G401.6 (cell line): ENCODE data around the gene LTB.
"Not testable (repeated sequence)": the region's sequence is repeated elsewhere in the genome, so short reads cannot be mapped to it uniquely, and the experiment has no call there.

ENCODE experiments used
- FAIRE-seq: peaks from 2 replicates; lab custom pipeline; 2012; peaks lifted over from hg19 to GRCh38; lab: Jason Lieb, UNC

LTB gene

DNA sequence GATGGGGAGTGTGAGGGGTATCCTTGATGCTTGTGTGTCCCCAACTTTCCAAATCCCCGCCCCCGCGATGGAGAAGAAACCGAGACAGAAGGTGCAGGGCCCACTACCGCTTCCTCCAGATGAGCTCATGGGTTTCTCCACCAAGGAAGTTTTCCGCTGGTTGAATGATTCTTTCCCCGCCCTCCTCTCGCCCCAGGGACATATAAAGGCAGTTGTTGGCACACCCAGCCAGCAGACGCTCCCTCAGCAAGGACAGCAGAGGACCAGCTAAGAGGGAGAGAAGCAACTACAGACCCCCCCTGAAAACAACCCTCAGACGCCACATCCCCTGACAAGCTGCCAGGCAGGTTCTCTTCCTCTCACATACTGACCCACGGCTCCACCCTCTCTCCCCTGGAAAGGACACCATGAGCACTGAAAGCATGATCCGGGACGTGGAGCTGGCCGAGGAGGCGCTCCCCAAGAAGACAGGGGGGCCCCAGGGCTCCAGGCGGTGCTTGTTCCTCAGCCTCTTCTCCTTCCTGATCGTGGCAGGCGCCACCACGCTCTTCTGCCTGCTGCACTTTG lies 6.8 kb downstream of the LTB start, which contains the start of gene TNF:
TNF (plus strand) TSS at position 231 of the 567 bp plus-strand sequence; CDS start at position 408, 177 bp downstream.
- no peak for FAIRE-seq

DNA sequence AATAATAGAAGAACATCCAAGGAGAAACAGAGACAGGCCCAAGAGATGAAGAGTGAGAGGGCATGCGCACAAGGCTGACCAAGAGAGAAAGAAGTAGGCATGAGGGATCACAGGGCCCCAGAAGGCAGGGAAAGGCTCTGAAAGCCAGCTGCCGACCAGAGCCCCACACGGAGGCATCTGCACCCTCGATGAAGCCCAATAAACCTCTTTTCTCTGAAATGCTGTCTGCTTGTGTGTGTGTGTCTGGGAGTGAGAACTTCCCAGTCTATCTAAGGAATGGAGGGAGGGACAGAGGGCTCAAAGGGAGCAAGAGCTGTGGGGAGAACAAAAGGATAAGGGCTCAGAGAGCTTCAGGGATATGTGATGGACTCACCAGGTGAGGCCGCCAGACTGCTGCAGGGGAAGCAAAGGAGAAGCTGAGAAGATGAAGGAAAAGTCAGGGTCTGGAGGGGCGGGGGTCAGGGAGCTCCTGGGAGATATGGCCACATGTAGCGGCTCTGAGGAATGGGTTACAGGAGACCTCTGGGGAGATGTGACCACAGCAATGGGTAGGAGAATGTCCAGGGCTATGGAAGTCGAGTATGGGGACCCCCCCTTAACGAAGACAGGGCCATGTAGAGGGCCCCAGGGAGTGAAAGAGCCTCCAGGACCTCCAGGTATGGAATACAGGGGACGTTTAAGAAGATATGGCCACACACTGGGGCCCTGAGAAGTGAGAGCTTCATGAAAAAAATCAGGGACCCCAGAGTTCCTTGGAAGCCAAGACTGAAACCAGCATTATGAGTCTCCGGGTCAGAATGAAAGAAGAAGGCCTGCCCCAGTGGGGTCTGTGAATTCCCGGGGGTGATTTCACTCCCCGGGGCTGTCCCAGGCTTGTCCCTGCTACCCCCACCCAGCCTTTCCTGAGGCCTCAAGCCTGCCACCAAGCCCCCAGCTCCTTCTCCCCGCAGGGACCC lies 7.8 kb downstream of the LTB start:
- no peak for FAIRE-seq

DNA sequence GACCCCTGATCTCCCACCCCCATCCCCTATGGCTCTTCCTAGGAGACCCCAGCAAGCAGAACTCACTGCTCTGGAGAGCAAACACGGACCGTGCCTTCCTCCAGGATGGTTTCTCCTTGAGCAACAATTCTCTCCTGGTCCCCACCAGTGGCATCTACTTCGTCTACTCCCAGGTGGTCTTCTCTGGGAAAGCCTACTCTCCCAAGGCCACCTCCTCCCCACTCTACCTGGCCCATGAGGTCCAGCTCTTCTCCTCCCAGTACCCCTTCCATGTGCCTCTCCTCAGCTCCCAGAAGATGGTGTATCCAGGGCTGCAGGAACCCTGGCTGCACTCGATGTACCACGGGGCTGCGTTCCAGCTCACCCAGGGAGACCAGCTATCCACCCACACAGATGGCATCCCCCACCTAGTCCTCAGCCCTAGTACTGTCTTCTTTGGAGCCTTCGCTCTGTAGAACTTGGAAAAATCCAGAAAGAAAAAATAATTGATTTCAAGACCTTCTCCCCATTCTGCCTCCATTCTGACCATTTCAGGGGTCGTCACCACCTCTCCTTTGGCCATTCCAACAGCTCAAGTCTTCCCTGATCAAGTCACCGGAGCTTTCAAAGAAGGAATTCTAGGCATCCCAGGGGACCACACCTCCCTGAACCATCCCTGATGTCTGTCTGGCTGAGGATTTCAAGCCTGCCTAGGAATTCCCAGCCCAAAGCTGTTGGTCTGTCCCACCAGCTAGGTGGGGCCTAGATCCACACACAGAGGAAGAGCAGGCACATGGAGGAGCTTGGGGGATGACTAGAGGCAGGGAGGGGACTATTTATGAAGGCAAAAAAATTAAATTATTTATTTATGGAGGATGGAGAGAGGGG lies 8.8 kb downstream of the LTB start:
- FAIRE-seq: no peak

DNA sequence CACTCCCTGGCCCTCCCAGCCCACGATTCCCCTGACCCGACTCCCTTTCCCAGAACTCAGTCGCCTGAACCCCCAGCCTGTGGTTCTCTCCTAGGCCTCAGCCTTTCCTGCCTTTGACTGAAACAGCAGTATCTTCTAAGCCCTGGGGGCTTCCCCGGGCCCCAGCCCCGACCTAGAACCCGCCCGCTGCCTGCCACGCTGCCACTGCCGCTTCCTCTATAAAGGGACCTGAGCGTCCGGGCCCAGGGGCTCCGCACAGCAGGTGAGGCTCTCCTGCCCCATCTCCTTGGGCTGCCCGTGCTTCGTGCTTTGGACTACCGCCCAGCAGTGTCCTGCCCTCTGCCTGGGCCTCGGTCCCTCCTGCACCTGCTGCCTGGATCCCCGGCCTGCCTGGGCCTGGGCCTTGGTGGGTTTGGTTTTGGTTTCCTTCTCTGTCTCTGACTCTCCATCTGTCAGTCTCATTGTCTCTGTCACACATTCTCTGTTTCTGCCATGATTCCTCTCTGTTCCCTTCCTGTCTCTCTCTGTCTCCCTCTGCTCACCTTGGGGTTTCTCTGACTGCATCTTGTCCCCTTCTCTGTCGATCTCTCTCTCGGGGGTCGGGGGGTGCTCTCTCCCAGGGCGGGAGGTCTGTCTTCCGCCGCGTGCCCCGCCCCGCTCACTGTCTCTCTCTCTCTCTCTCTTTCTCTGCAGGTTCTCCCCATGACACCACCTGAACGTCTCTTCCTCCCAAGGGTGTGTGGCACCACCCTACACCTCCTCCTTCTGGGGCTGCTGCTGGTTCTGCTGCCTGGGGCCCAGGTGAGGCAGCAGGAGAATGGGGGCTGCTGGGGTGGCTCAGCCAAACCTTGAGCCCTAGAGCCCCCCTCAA lies 9.9 kb downstream of the LTB start, which contains the start of gene LTA:
LTA (plus strand) TSS at position 249 of the 871 bp plus-strand sequence; CDS start at position 703, 454 bp downstream.
- FAIRE-seq: no peak

DNA sequence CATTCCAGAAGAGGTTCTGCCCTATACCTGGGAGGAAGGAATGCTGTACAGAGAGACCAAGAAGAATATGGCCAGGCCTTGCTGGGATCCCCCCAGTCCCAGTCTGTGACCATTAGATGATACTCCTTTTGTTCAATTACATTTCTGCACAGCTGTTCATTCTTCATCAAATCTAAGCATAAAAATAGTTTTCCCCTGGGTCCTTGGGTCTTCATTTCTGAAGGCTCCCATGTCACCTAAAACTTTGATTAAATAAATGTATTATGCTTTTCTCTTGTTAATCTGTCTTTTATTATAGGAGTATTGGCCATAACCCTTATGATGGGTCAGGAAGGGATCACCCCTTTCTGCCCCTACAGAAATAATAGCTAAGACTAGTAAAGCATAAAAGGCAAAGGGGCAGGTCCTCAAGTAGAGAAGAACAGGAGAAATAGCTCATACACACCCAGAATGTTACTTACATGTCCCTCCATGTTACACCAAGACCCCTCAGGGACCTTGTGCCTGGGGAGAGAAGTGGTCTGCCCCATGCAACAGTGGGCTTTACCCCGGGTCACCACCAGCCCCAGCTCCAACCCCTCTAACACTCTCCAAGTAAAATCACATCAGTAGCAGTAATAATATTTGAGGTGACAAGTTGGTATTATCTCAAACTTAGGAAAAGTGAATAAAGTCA lies 12.2 kb downstream of the LTB start:
- FAIRE-seq: no peak

DNA sequence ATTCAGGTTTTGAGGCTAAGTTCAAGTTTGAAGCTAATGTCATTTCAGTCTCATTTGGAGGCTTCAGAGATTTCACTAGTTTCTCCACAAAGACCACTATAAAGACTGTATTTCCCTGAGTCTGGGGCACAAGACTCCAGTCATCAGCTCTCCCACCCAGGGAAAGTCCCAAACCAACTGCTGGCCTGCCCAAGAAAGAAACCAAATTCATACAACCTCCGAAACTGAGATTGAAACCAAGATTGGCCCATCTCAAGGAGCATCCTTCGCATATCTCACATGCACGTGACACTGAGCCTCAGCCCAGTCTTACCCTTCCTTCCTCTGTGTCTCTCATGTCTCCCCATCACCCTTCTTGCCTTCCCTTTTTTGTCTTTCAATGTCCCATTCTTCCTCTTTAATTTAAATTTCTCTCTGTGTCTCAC lies 13.7 kb downstream of the LTB start:
- FAIRE-seq: no peak

DNA sequence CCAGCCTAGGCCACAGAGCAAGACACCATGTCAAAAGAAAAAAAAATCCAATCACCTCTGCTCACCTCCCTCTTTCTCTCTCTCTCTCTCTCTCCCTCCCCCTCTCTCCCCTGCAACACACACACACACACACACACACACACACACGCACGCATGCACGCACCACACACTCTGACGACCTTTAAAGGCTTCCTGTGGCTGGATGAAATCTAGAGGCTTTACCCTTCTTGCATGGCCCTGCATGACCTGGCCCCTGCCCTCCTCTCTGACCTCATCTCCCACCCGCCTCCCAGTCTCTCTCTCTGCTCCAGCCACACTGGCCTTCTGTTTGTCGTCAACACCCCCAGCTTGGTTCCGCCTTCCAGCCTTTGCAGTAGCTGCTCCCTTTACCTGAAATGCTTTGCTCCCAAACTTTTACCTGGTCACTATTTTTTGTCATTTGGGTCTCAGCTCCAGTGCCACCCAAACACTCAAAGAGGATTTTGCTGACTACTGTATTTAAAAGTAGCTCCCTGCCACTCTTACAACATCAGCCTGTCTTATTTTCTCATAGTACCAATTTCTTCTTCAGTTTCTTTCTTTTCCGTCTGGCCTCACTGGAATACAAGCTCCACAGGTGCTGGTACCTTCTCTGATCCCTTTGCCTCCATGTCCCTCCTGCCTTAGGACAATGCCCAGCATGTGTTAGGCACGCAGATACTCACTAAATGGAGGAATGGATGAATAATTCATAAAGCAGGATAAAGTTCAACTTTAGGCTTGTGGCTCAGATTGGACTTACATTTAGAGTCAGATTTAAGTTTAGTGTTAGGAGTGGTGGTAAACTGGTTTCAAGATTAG lies 14.5 kb downstream of the LTB start:
- no peak for FAIRE-seq

DNA sequence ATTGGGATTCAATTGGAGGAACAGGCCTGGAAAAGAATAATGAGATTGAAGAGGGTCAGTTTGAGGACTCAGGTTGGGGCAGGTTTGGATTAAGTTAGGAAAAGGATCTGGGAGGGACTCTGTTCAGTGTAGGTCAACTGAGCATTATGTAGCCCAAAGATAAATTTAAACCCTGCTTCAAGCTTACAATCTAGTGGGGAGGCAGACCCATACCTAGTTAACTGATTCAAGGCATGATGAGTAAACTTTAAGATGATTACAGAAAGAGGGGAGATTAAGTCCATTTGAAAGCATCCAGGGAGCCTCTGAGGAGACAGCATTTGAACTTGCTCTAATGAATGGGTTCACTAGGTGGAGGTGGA lies 21.5 kb downstream of the LTB start:
- no peak for FAIRE-seq

DNA sequence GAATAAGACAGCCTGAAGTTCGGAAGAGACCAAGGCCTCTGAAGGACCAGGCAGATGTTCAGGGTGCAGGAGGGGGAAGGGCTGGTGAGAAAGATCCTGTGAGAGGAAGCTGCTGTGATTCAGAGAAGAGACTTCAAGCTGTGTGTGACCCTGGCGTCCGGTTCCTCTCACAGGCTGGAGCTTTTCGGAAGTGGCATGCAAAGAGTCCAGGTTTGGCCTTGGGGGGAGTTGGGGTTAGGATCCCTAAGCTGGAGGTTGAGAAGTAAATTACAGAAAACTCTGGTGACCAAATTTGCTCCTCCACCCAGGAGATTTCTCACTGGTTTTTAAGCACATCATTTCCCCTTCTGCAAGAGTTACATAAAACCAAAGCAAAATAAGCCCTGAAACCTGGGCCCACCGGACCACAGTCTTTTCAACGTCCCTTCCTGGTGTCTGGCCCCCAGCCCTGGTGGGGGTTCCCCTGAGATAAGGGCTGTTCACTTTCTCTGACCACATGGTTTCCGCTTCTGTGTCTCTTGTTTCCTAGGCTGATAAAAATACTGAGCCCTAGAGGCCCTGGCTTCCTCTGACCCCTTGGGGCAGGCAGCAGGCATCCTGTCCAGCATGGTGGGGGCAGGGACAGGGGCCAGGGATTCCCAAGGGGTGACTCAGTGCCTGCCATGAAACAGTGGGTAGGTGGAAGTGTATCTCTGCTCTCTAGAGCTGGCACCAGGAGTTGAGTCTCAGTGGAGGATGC lies 22.1 kb downstream of the LTB start:
- no peak for FAIRE-seq

DNA sequence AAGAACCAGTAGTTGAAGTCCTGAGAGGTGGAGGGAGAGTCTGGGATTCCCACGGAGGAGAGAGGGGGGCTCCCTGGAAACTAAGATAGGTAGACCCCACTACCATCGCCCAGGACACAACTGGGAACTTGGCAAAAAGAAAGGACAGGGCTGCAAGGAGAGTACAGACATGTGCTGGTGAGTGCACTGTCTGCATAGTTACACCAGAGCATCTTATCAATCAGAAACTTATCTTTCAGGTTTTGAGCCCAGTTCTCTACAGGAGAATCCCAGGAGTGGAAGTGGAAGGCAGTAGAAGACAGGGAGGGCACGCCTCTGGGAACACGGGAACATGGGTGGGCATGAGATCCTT lies 22.6 kb downstream of the LTB start:
- FAIRE-seq: no peak

DNA sequence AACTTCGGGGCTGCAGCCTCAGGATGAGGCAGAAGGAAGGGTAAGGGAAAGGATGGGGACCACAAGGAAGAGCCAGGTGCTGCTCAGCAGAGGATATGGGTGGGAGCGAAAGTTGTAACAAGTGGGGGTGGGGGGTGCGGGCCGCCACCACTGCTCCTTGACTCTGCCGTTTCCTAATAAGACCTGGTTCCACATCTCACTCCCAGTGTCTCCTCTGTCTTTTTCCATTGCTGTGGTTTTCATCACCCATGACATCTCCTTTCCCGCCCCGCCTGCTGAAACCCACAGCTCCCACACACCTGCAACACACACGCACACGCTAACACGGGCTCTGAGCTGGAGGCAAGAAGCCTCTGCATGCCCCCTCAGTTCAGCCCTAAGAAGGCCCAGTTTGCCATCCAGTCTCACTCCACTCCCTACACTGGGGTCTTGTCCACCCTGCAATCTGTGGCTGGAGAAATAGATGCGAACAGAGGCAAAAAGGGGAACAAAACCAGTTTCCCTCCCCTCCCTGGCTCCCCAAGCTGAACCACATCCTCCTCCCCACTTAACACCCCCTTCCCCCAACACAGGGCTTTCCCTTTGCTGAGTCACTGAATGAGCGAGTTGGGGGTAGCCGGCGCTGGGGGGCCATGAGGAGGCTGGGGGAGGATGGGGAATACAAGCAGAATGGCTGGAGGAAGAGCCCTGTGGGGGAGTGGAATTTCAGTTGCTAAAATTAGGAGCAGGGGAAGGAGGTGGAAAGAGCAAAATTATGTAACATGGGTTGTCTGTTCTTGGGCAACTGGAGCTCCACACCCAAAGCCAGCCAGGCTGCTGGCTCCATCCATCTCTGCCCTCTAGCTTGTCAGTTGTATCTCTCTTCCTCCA lies 23.4 kb downstream of the LTB start:
- FAIRE-seq: no peak

DNA sequence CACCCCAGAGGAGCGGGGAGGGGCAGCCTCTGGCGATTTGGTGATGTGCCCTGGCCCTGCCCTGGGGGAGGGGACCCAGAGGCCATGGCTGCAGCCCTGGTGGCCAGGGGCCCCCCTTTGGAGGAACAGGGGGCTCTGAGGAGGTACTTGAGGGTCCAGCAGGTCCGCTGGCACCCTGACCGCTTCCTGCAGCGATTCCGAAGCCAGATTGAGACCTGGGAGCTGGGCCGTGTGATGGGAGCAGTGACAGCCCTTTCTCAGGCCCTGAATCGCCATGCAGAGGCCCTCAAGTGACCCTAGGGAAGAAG lies 24.0 kb downstream of the LTB start:
- no peak for FAIRE-seq

DNA sequence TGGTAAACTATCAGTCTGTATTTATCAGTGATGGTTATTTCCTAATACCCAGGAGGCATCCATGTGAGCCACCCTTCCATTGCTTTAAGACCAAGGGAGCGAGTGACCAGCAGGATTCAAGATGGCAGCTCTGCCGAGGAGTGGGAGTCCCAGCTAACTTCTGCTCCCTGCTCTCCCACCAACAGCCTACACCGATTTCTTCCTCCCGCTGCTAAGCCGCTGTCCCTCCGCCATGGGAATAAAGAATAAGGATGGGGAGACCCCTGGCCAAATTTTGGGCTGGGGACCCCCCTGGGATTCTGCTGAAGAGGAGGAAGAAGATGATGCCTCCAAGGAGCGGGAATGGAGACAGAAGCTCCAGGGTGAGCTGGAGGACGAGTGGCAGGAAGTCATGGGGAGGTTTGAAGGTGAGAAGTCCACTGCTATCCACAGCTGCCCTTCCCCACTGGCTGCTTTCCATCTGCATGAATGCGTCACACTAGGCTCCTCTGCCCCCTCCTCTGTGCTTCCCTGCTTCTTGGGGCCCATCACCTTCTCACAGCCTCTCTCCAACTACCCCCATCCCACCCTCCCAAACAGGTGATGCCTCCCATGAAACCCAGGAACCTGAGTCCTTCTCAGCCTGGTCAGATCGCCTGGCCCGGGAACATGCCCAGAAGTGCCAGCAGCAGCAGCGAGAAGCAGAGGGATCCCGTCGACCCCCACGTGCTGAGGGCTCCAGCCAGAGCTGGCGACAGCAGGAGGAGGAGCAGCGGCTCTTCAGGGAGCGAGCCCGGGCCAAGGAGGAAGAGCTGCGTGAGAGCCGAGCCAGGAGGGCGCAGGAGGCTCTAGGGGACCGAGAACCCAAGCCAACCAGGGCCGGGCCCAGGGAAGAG lies 24.5 kb downstream of the LTB start:
- FAIRE-seq: no peak

DNA sequence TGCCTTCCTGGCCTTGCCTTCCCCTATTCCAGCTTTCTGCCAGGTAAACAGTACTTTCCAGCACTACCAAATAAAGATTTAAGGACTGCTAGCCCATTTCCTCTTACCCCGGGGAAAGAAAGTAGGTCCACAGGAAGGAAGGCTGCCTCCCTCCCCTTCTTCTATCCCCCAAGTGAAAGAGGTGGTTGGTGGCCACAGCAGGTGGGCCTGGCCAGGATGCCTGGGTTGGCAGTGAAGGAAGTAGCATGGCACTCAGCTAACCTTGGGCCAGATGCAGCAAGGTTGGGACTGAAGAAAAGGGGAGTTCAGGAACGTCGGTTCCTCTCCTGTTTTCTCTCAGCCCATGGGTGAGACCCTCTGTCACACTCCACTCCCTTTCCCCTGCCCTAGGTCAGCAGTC lies 25.9 kb downstream of the LTB start:
- FAIRE-seq: no peak

DNA sequence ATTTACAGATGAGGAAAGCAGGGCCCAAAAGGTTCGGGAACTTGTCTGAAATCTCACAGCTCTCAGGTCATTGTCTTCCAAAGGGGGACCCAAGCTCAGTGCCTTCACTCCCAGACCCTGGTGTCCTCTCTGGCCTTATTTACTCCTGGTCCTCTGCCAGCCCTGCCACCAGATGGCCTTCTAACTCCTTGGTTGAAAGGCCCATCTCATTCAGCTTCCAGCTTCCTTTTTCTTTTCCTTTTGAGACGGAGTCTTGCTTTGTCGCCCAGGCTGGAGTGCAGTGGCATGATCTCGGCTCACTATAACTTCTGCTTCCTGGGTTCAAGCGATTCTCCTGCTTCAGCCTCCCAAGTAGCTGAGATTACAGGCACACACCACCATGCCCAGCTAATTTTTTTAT lies 30.9 kb downstream of the LTB start:
- not testable (repeated sequence) for FAIRE-seq

DNA sequence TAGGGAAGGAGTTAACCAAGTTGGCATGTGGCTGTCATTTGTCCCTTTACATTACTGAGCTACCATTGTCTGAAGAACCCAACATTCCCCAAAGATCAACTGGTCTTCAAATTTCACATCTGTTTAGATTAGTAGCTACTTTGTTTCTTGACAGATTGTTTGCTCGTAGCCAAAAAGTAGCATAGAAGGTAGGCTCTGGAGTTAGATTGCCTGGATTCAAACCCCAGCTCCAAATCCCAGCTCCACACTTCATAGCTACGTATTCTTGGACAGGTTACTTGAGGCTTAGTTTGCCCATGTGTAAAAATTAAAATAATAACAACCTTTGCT lies 33.7 kb downstream of the LTB start:
- FAIRE-seq: no peak

DNA sequence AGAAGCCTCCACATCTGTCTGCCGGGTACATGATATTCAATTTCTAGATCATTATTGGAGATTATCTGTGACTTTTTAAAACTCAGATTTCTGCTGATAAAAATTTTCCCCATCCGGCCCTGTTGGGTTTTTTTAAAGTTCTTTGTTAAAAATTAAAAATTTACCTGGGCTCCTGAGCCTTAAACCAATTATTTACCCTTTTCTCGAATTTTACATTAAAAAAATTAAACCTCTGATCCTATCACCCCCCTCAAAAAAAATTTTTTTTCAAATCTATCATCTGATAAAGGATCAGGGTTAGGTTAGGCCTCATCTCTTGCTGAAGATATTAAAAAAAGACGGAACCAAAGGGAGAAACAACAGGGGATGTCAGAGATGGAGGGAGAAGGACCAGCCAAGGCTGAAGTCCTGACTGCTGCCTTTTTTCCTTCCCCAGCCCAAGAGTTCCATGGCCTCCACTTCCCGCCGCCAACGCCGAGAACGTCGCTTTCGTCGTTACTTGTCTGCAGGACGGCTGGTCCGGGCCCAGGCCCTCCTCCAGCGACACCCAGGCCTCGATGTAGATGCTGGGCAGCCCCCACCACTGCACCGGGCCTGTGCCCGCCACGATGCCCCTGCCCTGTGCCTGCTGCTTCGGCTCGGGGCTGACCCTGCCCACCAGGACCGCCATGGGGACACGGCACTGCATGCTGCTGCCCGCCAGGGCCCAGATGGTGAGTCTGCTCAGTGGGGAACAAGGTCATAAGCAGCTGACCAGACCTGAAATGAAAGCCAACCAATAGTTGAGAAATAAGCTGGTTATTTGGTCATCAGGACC lies 34.3 kb downstream of the LTB start:
- FAIRE-seq: no peak
